ENCODE results near the gene DLG3.

The DLG3 gene

GRCh38 chrX:70437921-70438665, 6.5 kb upstream of the DLG3 start:
- no peak for DNase-seq (ENCODE audit: low spot score)

GRCh38 chrX:70439016-70439415, 5.6 kb upstream of the DLG3 start:
- no peak for DNase-seq (ENCODE audit: low spot score)

- DNase-seq (ENCODE audit: low spot score), result no peak
Measured at GRCh38 chrX:70442224-70442623, 2.4 kb upstream of the DLG3 start.

- no peak for DNase-seq (ENCODE audit: low spot score)
Measured at GRCh38 chrX:70444946-70445656, 466 bp downstream of the DLG3 start.

- DNase-seq (ENCODE audit: low spot score), result no peak
Measured at GRCh38 chrX:70445951-70446350, 1.3 kb downstream of the DLG3 start.

GRCh38 chrX:70446380-70447350, 2.0 kb downstream of the DLG3 start:
- no peak for DNase-seq (ENCODE audit: low spot score)

- no peak for DNase-seq (ENCODE audit: low spot score)
Measured at GRCh38 chrX:70449457-70449966, 4.9 kb downstream of the DLG3 start.

GRCh38 chrX:70452143-70452733, 7.6 kb downstream of the DLG3 start:
- DNase-seq (ENCODE audit: low spot score), result peak; percentile 67

GRCh38 chrX:70453024-70453618, 8.5 kb downstream of the DLG3 start:
- DNase-seq (ENCODE audit: low spot score), result no peak

- DNase-seq (ENCODE audit: low spot score), result peak; percentile 70
Measured at GRCh38 chrX:70454441-70455365, 10.1 kb downstream of the DLG3 start.

GRCh38 chrX:70455366-70456202, 10.9 kb downstream of the DLG3 start:
- DNase-seq (ENCODE audit: low spot score), result peak; percentile 6

- no peak for DNase-seq (ENCODE audit: low spot score)
Measured at GRCh38 chrX:70456256-70456655, 11.6 kb downstream of the DLG3 start.

- no peak for DNase-seq (ENCODE audit: low spot score)
Measured at GRCh38 chrX:70461026-70461425, 16.4 kb downstream of the DLG3 start.

GRCh38 chrX:70464051-70464450, 19.4 kb downstream of the DLG3 start:
- DNase-seq (ENCODE audit: low spot score), result no peak

GRCh38 chrX:70466968-70467367, 22.3 kb downstream of the DLG3 start:
- DNase-seq (ENCODE audit: low spot score), result no peak

GRCh38 chrX:70468709-70469108, 24.1 kb downstream of the DLG3 start:
- no peak for DNase-seq (ENCODE audit: low spot score)

GRCh38 chrX:70470850-70471289, 26.2 kb downstream of the DLG3 start:
- DNase-seq (ENCODE audit: low spot score), result no peak

- no peak for DNase-seq (ENCODE audit: low spot score)
Measured at GRCh38 chrX:70476166-70476933, 31.7 kb downstream of the DLG3 start.
